ENCODE measurements around the gene TULP3.
"Not testable (repeated sequence)": the region's sequence is repeated elsewhere in the genome, so short reads cannot be mapped to it uniquely, and the experiment has no call there.

The TULP3 gene, protein sequence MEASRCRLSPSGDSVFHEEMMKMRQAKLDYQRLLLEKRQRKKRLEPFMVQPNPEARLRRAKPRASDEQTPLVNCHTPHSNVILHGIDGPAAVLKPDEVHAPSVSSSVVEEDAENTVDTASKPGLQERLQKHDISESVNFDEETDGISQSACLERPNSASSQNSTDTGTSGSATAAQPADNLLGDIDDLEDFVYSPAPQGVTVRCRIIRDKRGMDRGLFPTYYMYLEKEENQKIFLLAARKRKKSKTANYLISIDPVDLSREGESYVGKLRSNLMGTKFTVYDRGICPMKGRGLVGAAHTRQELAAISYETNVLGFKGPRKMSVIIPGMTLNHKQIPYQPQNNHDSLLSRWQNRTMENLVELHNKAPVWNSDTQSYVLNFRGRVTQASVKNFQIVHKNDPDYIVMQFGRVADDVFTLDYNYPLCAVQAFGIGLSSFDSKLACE
- total RNA-seq, result 2.4 to 11.0 (median 5.0) reads per million in 18 experiments

DNA sequence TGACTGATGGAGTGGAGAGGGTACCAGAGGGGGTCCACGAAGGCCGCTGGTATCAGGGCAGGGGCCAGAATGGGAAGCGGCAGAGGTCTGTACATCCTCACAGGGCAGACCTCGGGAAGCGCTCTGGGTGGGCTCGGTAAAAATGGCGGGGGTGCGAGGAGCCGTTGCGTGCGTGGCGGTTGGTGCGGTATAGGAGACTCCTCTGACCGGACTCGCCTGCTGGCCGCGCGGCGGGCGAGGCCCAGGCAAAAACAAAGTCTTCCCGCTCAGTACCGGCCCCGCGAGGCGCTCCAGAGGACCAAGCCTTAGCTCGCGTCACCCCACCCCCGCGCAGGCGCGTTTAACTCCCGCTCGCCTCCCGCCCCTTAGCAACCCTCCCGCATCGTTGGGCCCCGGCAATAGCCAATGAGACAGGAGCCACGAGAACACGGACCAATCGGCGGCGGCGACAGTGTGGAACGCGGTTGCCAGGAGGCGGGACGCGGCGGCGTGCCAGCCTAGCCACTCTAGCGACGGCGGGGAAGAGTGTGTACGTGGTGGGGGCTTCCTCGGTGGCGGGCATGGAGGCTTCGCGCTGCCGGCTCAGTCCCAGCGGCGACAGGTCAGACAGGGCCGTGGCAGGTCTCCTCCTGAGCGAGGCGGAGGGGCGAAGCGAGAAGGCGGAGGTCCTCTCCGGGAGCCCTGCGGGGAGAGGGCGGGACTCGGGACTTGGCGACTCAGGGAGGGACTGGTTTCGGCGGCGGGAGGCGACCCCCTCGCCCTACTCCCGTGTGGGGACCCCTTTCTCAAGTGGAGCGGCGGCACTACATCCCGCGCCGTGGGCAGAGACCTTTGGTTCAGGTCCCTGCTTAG lies at the start of gene TULP3:
TULP3 (plus strand) TSS at position 504 of the 852 bp plus-strand sequence; CDS start at position 561, 57 bp downstream.
- peak; percentile 97 for DNase-seq

DNA sequence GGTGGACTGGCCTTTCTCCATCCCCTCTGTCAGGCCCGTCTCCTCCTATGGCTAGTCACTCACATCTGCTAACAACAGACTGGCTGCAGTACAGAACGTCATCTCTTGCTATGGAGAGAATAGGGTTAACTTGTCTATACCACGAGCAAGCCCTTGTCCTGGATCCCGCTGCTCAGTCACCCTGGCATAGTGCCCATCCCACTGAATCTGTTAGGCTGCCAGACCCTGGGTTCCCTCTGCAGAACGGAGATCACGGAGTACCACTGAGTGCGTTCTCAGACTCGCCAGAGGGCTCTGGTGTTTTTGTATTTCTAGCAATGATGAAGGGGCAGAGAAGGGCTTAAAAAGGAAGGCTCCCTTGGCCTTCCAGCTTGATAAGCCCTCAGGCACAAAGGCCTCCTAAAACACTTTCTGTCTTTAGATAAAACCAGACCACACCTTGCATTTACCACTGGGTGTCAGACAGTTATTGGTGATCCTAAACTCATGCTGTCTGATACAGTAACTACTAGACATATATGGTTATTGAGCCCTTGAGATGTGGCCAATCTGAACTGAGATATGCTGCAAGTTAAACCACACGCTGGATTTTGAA lies 49.5 kb upstream of the TULP3 start:
- no peak for DNase-seq

DNA sequence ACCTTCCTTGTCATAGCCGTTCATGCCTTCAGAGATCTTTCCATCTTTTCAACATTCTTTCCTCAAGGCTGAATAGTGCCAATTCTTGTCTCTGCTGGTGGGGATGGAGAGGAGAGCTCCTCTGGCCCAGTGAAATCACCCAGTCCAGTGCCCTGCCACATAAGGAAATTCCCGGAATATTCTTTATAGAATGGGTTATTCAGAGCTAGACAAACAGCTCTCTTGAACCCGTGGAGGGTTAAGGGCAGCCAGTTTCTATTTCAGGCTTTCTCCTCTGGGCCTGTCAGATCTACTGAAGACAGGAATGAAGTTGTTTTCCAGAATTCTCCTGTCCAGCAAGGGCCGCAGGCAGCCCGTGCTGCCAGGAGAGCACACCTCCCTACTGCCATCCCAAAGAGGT lies 47.7 kb upstream of the TULP3 start:
- no peak for DNase-seq

DNA sequence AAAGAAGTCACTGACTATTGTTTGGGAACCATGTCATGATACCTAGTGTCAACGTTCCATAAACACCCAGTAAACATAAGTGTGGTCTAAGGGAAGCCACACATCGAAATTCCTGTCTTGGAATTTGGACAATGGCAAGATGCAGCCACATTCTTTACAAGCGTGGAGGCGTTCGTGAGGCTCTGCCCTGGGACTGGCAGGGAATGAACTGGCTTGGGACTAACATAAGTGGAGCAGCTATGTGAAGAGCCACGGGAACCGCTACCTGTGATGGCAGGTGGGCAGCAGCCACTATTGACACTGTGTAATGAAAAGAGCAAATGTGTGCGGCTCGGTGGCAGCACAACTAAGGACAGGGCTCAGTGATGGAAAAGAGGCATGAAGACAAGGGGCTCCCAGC lies 45.9 kb upstream of the TULP3 start:
- no peak for DNase-seq

DNA sequence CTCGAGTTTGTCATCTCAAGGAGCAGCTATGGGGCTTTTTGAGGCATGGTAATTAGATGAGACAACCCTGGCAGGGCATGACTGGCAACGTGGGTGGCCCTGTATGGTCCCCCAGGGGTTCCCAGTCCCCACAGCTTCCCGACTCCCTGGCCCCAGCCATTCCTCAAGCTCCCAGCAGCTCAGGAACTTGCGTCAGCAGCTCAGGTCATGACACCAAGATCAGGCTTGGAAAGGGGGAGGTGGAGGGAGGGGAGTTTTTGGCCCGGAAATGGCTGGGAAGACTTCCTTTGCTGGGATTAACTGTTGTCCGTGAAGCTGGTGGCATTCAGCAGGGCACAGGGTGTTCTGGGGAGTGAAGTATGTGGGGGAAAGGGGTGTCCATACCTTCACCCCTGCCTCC lies 45.4 kb upstream of the TULP3 start:
- no peak for DNase-seq

DNA sequence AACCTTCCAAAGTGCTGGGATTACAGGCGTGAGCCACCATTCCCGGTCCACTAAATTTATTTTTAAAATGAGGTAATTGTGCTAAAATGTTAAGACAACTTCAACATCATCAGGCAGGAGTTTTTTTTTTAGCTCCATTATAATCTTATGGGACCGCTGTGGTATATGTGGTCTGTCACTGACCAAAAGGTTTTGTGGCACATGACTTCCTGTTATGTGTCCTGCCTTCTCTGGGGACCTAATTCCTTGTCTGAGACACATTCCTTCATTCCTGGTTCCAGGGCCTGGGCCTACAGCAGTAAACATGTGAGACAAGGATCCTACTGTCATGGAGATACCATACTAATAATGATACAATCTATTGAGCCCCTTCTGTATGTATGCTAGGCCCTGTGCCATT lies 38.8 kb upstream of the TULP3 start:
- no peak for DNase-seq

DNA sequence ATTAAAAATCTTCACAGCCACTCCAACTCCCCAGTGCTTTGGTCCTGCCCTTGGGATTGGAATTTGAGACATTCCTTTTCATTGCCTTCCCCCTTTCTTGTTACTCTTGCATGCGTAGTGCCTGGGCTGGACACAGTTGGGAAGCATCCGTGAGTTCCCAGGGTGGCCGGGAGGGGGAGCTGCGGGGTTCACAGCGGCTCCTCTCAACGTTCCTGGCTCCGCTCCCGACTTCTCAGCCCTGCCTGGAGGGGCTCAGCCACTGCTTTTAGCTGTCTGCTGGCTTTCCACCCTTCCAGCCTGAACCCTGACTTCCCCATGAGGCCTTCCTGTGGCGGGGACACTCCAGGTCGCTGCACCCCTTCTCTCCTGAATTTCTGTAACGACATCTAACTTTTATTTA lies 37.1 kb upstream of the TULP3 start:
- peak; percentile 46 to 53 for DNase-seq

DNA sequence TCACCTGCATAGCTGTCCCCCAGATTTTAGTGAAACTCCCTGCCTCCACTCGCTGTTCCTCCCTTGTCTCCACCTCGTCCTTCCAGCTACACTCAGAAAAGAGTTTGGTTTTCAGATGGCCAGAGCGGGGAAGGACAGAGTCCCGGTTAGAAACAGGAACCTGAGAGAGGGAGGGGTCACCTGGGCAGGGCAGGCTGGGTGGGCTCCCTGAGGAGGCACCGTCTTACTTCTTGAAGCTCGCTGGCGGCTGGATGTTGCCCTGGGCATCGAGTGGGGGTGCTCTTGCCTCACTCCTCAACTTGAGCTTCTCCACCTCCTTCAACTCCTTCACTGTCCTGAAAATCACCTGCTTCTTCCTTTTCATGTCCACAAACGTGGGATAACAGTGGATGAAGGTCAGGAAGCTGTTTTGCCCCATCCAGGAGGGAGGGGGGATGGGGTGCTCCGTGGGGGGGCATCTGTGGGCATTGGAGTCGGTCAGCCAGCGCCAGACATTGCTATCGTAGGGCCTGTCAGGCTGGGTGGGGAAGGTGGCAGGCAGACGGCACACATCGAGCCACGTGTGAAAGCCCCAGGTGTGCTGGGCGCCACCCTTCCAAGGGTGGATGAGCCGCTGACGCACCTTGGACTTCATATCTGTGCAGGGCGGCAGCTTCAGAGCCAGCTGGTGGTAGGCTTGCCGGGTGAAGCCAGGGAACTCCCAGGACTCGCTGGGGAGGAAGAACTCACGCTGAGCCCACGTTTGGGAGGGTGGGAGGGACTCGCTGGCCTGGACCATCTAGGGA lies 35.8 kb upstream of the TULP3 start:
- no peak for DNase-seq

DNA sequence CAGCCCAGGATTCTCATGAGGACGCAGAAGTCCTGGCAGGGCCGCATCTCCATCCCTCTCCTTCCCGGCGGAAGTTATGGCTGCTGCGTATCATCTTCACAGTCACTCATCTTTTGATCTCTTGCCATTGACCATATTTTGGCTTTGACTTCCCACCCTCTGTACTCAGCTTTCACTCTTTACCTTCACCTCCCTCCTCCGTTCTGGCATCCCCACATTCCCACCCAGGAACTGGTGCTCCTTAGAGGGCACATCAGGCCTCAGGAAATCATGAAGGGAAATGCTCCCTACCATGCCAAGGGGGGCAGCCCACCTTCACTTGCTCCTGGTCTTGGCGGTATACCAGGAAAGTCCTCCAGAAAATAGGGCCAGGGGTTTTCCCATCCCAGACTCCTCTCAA lies 35.1 kb upstream of the TULP3 start:
- no peak for DNase-seq

DNA sequence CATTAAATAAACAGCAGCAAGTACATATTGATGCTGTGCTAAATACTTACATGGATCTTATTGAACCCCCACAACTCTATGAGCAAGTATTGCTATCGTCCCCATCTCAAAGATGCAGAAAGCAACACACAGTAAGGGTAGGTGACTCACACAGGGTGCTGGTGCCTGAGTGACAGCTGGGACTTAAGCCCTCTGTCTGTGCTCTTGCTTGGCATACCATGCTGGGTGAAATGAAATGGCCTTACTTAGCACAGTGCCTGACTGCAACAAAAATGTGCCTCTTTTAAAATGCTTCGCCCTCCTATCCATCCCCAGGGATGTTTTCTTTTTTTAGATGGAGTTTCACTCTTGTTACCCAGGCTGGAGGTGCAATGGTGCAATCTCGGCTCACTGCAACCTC lies 34.6 kb upstream of the TULP3 start:
- DNase-seq, result no peak

DNA sequence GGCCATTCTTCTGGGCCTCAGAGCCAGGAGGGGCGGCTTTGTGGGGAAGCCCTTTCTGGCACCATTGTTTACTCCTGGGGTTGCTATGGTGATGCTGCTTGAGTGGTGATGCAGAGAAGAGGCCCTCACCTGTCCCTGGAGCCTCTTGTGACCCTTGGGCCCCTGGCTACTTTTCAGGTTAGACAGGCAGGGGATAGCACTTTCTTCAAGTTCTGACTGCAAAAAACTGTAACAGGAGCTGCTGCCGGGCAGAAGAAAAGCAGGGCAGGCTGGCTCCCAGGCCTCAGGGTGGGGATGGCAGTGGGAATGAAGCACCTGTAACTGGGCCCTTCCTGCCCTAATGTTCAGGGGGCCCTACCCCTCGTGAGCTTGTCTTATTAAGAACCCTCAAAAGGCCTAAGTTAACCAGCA lies 33.7 kb upstream of the TULP3 start, which contains the start of gene TEX52:
TEX52 (minus strand) TSS at position 19 of the 411 bp plus-strand sequence; CDS start at position 6, 13 bp downstream.
- no peak for DNase-seq

DNA sequence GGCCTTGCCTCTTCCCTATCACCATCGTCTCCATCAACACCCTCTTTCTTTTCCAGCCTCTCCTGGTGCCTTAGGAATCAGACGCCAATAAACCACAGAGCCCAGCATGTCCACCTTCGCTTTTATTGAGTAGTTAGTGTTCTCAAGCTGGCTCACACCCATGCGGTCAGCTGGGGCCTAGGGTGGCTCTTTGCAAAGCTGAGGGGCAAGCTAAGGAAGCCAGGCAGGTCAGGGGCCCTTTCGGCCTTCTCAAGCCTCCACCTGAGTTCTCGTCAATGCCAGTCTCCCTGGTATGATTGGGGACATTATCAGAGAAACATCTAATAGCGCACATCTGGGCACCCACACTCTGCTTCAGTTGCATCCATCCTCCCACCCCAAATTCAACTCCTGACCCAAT lies 33.1 kb upstream of the TULP3 start:
- no peak for DNase-seq

DNA sequence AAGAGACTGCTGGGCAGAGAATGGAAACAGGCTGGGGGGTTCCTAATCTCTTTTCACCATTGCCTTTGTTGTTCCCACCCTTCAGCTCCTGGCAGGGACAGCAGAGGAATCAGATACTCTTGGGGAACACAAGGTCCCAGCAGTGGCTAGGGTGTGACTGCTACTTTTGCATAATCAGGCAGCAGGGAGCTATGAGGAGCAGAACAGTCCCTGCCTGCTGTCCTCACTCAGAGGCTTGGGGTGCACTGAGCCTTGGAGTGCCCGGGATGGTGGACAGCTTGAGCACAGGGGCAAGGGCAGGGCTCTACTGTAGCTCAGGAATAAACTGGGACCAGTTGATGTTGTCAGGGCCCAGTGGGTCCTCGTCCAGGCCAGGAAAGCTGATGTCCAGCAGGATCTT lies 32.4 kb upstream of the TULP3 start:
- DNase-seq, result no peak

DNA sequence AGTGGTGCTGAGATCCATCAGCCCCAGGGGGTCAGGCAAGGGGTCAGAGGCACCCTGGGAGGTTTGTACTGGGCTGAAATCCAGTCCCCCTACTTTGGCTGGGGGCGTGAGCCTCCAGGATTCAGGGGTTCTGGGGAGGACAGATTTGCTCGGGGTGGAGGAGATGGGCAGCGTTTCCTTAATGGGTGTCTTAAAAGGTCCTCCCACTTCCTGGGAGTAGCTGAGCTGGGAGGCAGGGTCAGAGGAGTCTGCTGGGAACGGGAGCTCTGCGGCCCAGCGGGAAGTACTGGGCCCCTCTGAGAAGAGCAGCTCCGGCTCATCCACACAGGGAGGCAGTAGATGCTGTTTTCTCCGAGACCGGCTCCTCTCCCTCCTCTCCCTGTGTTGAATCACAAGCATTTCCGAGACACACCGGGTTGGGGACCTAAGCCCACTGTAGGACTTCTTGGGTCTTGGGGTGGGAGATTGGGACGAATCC lies 31.7 kb upstream of the TULP3 start:
- no peak for DNase-seq

DNA sequence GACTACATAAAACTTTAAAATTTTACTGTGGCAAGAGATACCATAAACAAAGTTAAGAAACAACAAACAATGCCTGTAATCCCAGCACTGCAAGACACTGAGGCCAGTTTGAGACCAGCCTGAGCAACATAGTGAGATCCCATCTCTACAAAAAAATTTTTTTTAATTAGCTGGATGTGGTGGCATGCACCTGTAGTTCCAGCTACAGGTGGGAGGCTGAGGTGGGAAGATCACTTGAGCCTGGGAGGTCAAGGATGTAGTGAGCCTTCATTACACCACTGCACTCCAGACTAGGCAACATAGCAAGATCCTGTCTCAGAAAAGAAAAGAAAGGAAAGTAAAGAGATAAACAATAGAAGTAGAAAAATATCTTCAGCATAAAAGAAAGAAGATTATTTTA lies 30.5 kb upstream of the TULP3 start:
- no peak for DNase-seq

DNA sequence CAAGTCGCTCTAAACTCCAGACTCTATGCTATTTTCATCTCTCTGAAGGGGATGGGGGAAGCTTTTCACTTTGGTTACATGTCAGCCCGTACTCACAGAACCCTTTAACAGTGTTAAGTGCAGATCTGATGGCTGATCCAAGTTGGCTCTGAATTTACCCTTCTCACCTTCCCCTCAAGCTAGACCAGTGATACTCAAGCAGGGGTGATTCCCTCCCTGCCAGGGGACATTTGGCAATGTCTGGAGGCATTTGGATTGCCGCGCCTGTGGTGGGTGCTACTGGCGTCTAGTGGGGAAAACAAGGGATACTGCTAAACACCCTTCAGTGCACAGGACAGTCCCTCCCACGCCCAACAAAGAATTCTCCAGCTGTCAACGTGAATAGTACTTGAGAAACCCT lies 27.8 kb upstream of the TULP3 start:
- no peak for DNase-seq

DNA sequence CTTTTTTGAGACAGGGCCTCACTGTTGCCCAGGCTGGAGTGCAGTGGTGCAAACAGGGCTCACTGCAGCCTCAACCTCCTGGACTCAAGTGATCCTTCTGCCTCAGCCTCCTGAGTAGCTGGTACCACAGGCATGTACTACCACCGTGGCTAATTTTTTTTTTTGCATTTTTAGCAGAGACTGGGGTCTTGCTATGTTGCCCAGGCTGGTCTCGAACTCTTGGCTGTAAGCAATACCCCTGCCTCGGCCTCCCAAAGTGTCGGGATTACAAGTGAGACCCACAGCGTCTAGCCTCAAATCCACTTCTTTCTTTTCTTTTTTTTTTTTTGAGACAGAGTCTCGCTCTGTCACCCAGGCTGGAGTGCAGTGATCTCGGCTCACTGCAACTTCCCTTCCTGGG lies 27.3 kb upstream of the TULP3 start:
- not testable (repeated sequence) for DNase-seq

DNA sequence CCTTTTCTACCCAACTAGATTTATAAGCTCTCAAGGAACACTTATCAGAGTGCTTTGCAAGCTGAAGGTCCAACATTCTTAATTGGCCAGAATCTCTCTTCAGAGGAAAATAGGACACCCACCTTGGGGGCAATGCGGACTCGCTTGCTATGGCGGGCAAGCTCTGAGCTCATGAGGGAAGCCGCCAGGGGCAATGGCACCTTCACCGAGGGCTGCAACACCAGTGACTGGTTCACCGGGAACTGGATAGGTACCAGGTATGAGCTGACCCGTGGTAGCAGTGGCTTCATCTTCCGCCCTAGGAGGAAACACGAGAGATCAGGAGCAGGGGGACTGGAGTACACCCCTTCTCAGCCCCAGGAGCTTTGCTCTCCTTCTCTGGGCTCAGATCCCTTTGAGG lies 26.5 kb upstream of the TULP3 start:
- DNase-seq, result no peak

DNA sequence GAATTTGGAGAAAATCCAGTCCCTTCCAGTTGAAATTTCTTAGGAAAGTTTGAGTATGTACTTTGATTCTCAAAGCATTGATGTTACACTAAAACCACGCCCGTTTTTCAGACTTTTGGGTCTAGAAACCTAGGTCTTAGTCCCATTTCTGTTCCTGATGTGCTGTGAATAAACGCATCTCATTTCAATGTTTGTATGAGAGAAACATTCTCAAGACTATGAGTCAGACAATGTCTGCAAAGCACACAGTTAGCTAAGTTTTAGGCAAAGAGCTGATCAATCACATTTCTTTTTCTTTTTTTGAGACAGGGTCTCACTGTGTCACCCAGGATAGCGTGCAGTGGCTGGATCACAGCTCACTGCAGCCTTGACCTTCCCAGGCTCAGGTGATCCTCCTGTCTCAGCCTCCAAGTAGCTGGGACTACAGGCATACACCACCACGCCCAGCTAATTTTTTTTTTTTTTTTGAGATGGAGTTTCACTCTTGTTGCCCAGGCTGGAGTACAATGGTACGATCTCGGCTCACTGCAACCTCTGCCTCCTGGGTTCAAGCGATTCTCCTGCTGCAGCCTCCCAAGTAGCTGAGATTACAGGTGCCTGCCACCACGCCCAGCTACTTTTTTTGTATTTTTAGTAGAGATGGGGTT lies 21.6 kb upstream of the TULP3 start:
- DNase-seq, result not testable (repeated sequence)

DNA sequence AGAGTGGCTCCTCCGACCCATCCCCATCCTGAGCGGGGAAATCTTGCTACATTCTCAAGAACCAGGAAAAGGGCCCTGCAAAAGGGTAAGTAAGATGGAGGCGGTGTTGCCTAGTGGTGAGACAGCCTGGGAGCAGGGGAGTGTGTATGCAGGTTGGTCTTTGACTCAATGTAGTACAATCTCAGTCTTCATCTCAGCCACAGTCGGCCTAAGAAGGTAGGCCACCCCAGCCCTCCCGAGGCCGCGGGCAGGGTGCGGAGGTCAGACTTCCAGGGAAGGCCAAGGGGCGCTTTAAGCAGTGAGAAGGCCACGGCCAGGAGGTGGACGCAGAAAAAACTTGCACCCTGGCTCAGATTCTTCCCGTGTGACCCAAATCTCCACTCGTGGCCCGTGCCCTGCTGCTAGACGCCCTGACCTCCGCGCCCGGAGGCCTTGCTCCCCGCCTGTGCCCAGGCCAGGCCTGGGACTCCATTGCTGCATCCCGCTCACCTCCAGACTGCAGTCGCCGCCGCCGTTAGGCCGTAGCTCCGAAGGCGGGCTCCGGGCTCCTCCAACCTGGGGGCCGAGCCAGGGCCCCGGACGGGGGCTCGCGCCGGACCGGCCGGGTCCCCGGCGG lies 14.2 kb upstream of the TULP3 start:
- DNase-seq, result peak in 1 of 2 donors; percentile 11

Data from inflammatory macrophage (primary cell).